GM12878 (cell line): ENCODE data around the gene OLFM1.

ENCODE experiments used
- FOXK2 ChIP-seq: fragments of 450-650 bp; IDR thresholded peaks from 2 replicates; pipeline ENCODE4 v1.6.1; 2017; ENCODE audit warnings: mild to moderate bottlenecking, moderate library complexity
- GATAD2B ChIP-seq: fragments of 450-650 bp; conservative IDR thresholded peaks from 2 replicates; pipeline ENCODE4 v1.6.1; 2017; ENCODE audit warnings: low read depth, mild to moderate bottlenecking, moderate library complexity
- NR2C2 ChIP-seq: IDR thresholded peaks from 2 replicates; pipeline ENCODE4 v1.6.1; 2011; ENCODE audit warnings: borderline replicate concordance, low read depth; ENCODE audit not compliant: control insufficient read depth, insufficient read length
- SIN3A ChIP-seq: IDR thresholded peaks from 2 replicates; pipeline ENCODE4 v1.6.1; 2012; ENCODE audit warnings: low read depth, low read length, improper control_type of control experiment
- YY1 ChIP-seq: IDR thresholded peaks from 2 replicates; pipeline ENCODE4 v1.6.1; 2011; ENCODE audit warnings: low read depth, mild to moderate bottlenecking, low read length
- ZNF274 ChIP-seq: IDR thresholded peaks from one replicate; pipeline ENCODE4 v1.8.0; 2011; ENCODE audit not compliant: insufficient read length, insufficient read depth
- TF ChIP-seq, protein P1 (sequence below): IDR thresholded peaks from 2 replicates; pipeline ENCODE4 v1.6.1; 2012; ENCODE audit warnings: low read depth, low read length, improper control_type of control experiment
- TF ChIP-seq, protein P2 (sequence below): IDR thresholded peaks from 2 replicates; pipeline ENCODE4 v1.6.1; 2012; ENCODE audit warnings: mild to moderate bottlenecking, low read depth, low read length

DNA sequence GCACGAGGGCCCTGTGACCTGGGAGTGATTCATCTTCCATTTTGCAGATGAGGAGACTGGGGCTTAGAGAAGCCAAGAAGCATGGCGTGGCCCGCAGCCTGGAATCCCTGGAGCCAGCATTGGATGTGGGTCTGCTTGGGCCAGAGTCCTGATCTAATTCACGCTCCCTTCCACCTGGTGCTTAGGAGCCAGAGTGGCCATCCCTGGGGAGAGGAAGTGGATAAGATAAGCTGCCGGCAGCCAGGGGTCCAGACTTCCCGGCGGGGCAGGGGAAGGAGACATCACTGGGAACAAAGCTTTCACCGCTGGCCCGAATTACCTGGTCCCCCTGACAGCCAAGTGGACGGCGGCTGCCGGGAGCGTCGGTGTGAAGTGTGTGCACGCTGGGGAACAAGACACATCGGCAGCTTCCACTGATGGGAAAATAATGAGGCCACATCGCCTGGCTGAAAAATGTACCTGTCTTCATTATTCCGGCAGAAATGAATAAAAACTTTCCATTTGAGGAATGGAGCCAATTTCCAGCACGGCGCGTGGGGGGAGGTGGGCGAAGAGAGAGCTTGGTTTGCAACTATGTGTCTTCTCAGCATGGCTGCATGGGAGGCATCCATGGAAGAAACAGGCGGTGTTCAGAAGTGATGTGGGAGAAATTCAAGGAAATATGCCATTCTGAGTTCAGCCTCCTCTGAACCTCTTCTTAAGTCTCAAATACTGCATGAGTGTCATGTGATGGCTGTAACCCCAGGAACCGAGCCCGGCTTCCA is 78.5 kb downstream of the OLFM1 start:
- TF ChIP-seq YY1 (no peak), NR2C2 (no peak), ZNF274 (no peak), SIN3A (no peak), FOXK2 (no peak), GATAD2B (no peak)
- TF ChIP-seq, protein P1, sequence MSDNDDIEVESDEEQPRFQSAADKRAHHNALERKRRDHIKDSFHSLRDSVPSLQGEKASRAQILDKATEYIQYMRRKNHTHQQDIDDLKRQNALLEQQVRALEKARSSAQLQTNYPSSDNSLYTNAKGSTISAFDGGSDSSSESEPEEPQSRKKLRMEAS = no peak
- TF ChIP-seq, protein P2, sequence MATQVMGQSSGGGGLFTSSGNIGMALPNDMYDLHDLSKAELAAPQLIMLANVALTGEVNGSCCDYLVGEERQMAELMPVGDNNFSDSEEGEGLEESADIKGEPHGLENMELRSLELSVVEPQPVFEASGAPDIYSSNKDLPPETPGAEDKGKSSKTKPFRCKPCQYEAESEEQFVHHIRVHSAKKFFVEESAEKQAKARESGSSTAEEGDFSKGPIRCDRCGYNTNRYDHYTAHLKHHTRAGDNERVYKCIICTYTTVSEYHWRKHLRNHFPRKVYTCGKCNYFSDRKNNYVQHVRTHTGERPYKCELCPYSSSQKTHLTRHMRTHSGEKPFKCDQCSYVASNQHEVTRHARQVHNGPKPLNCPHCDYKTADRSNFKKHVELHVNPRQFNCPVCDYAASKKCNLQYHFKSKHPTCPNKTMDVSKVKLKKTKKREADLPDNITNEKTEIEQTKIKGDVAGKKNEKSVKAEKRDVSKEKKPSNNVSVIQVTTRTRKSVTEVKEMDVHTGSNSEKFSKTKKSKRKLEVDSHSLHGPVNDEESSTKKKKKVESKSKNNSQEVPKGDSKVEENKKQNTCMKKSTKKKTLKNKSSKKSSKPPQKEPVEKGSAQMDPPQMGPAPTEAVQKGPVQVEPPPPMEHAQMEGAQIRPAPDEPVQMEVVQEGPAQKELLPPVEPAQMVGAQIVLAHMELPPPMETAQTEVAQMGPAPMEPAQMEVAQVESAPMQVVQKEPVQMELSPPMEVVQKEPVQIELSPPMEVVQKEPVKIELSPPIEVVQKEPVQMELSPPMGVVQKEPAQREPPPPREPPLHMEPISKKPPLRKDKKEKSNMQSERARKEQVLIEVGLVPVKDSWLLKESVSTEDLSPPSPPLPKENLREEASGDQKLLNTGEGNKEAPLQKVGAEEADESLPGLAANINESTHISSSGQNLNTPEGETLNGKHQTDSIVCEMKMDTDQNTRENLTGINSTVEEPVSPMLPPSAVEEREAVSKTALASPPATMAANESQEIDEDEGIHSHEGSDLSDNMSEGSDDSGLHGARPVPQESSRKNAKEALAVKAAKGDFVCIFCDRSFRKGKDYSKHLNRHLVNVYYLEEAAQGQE = no peak
